ENCODE results near the gene DIPK1C. TPM values are rescaled to one million over a fixed set of nuclear protein-coding genes. Genes with fewer than 3 reads are reported as not detected.

The DIPK1C gene
- total and polyA plus RNA-seq, 2 experiments from 2014 or later = not detected

GRCh38 chr18:74440808-74441427 lies 16.2 kb downstream of the DIPK1C start:
- Histone ChIP-seq H3K9ac (no peak overlapping the region), H4K20me1 (ENCODE audit: insufficient read depth) (no peaks in the 10 kb centered on the region), H3F3A (ENCODE audit: insufficient read depth) (no peaks in the 10 kb centered on the region), H3K27me3 (replicated peaks; ENCODE audit: insufficient read depth) (peaks cover 11% of the 10 kb centered on the region; the same call in 1 of the 2 replicates), H3K4me2 (ENCODE audit: unreplicated experiment) (no peak overlapping the region), H3K4me3 (no peak overlapping the region), H3K79me2 (ENCODE audit: insufficient read depth) (no peaks in the 10 kb centered on the region), H3K9me2 (ENCODE audit: insufficient read depth) (no peaks in the 10 kb centered on the region), H3K9me3 (ENCODE audit: low read depth) (no peaks in the 10 kb centered on the region), H3K4me1 (ENCODE audit: insufficient read depth) (no peaks in the 10 kb centered on the region), H3K27ac (no peak overlapping the region), H2AFZ (no peak overlapping the region), H3K36me3 (ENCODE audit: low read depth) (no peaks in the 10 kb centered on the region)
- no peak for TF ChIP-seq EZH2phosphoT487 (IDR thresholded peaks at IDR 0.05; ENCODE audit: insufficient read depth, low read depth)
- no peak for TF ChIP-seq EZH2 (IDR thresholded peaks at IDR 0.05; ENCODE audit: insufficient read depth, poor library complexity, severe bottlenecking)
- WGBS, 2 experiments (ENCODE audit: low coverage in 1 of 2, low lambda C conversion rate in 2 of 2, missing lambda C conversion rate in 2 of 2) = 60 to 63% methylated on average over 9 of the region's 9 CpGs
- no peak for DNase-seq
- in situ Hi-C loops (cut with MboI) = no loop called here

GRCh38 chr18:74438091-74438490 lies 19.0 kb downstream of the DIPK1C start:
- Histone ChIP-seq H3F3A (ENCODE audit: insufficient read depth) (no peaks in the 10 kb centered on the region), H3K4me3 (no peak overlapping the region), H3K9me2 (ENCODE audit: insufficient read depth) (no peaks in the 10 kb centered on the region), H3K9me3 (ENCODE audit: low read depth) (no peaks in the 10 kb centered on the region), H3K9ac (no peak overlapping the region), H4K20me1 (ENCODE audit: insufficient read depth) (no peaks in the 10 kb centered on the region), H3K4me2 (ENCODE audit: unreplicated experiment) (no peak overlapping the region), H3K27me3 (replicated peaks; ENCODE audit: insufficient read depth) (peaks cover 5% of the 10 kb centered on the region; the same call in 1 of the 2 replicates), H3K36me3 (ENCODE audit: low read depth) (no peaks in the 10 kb centered on the region), H3K79me2 (ENCODE audit: insufficient read depth) (no peaks in the 10 kb centered on the region), H3K4me1 (ENCODE audit: insufficient read depth) (no peaks in the 10 kb centered on the region), H3K27ac (no peak overlapping the region), H2AFZ (no peak overlapping the region)
- in situ Hi-C loops (cut with MboI) = no loop called here
- WGBS, 2 experiments (ENCODE audit: low coverage in 1 of 2, low lambda C conversion rate in 2 of 2, missing lambda C conversion rate in 2 of 2) = 54 to 57% methylated on average over 6 of the region's 6 CpGs
- TF ChIP-seq EZH2 (IDR thresholded peaks at IDR 0.05; ENCODE audit: insufficient read depth, poor library complexity, severe bottlenecking) = no peak
- no peak for TF ChIP-seq EZH2phosphoT487 (IDR thresholded peaks at IDR 0.05; ENCODE audit: insufficient read depth, low read depth)
- DNase-seq = no peak

- no peak overlapping the region for H2AFZ ChIP-seq
- H3K4me3 ChIP-seq = no peak overlapping the region
- no peak for DNase-seq
- in situ Hi-C loops (cut with MboI) = no loop called here
- H3F3A ChIP-seq (ENCODE audit: insufficient read depth) = no peaks in the 10 kb centered on the region
- 62 to 63% methylated on average over 14 of the region's 14 CpGs for WGBS, 2 experiments (ENCODE audit: low coverage in 1 of 2, low lambda C conversion rate in 2 of 2, missing lambda C conversion rate in 2 of 2)
- no peaks in the 10 kb centered on the region for H3K9me3 ChIP-seq (ENCODE audit: low read depth)
- H3K4me2 ChIP-seq (ENCODE audit: unreplicated experiment) = no peak overlapping the region
- H3K79me2 ChIP-seq (ENCODE audit: insufficient read depth) = no peaks in the 10 kb centered on the region
- no peaks in the 10 kb centered on the region for H3K36me3 ChIP-seq (ENCODE audit: low read depth)
- H3K9me2 ChIP-seq (ENCODE audit: insufficient read depth) = no peaks in the 10 kb centered on the region
- H3K4me1 ChIP-seq (ENCODE audit: insufficient read depth) = no peaks in the 10 kb centered on the region
- H3K27me3 ChIP-seq (replicated peaks; ENCODE audit: insufficient read depth) = no peaks in the 10 kb centered on the region; the same call in 1 of the 2 replicates
- H4K20me1 ChIP-seq (ENCODE audit: insufficient read depth) = no peaks in the 10 kb centered on the region
- H3K27ac ChIP-seq = no peak overlapping the region
- H3K9ac ChIP-seq = no peak overlapping the region
- TF ChIP-seq EZH2 (IDR thresholded peaks at IDR 0.05; ENCODE audit: insufficient read depth, poor library complexity, severe bottlenecking) (no peak), EZH2phosphoT487 (IDR thresholded peaks at IDR 0.05; ENCODE audit: insufficient read depth, low read depth) (no peak)
Observed at GRCh38 chr18:74436158-74436769, 20.8 kb downstream of the DIPK1C start.

- Histone ChIP-seq H3K9me2 (ENCODE audit: insufficient read depth) (no peaks in the 10 kb centered on the region), H3K4me2 (ENCODE audit: unreplicated experiment) (no peak overlapping the region), H2AFZ (no peak overlapping the region), H3F3A (ENCODE audit: insufficient read depth) (no peaks in the 10 kb centered on the region), H3K9ac (no peak overlapping the region), H3K4me1 (ENCODE audit: insufficient read depth) (no peaks in the 10 kb centered on the region), H3K9me3 (ENCODE audit: low read depth) (no peaks in the 10 kb centered on the region), H3K27me3 (replicated peaks; ENCODE audit: insufficient read depth) (no peaks in the 10 kb centered on the region), H3K4me3 (no peak overlapping the region), H4K20me1 (ENCODE audit: insufficient read depth) (no peaks in the 10 kb centered on the region), H3K36me3 (ENCODE audit: low read depth) (no peaks in the 10 kb centered on the region), H3K79me2 (ENCODE audit: insufficient read depth) (no peaks in the 10 kb centered on the region), H3K27ac (no peak overlapping the region)
- no peak for DNase-seq
- no peak for TF ChIP-seq EZH2phosphoT487 (IDR thresholded peaks at IDR 0.05; ENCODE audit: insufficient read depth, low read depth)
- TF ChIP-seq EZH2 (IDR thresholded peaks at IDR 0.05; ENCODE audit: insufficient read depth, poor library complexity, severe bottlenecking) = no peak
- WGBS, 2 experiments (ENCODE audit: low coverage in 1 of 2, low lambda C conversion rate in 2 of 2, missing lambda C conversion rate in 2 of 2) = 48 to 57% methylated on average over 4 of the region's 4 CpGs
- in situ Hi-C loops (cut with MboI) = no loop called here
Observed at GRCh38 chr18:74435740-74436139, 21.4 kb downstream of the DIPK1C start.
